GM21526 (cell line): ENCODE results near the gene MICA.
"Not testable (repeated sequence)": the region's sequence is repeated elsewhere in the genome, so short reads cannot be mapped to it uniquely, and the experiment has no call there.

Experiments used
- ATAC-seq: cut with Tn5 transposase; IDR thresholded peaks from one replicate; pipeline ENCODE4 v1.9.1; 2021; ENCODE audit warnings: moderate library complexity; ENCODE audit not compliant: unreplicated experiment, low FRiP score

The MICA gene

GRCh38 chr6:31450751-31451150, 47.4 kb downstream of the MICA start:
- ATAC-seq, result no peak

- ATAC-seq, result no peak
Measured at GRCh38 chr6:31452859-31453258, 49.5 kb downstream of the MICA start.

- no peak for ATAC-seq
Measured at GRCh38 chr6:31453259-31453658, 49.9 kb downstream of the MICA start.

GRCh38 chr6:31459864-31460263, 56.5 kb downstream of the MICA start:
- ATAC-seq, result not testable (repeated sequence)

- ATAC-seq, result no peak
Measured at GRCh38 chr6:31460361-31461025, 57.1 kb downstream of the MICA start.

GRCh38 chr6:31462026-31462963, 58.9 kb downstream of the MICA start:
- ATAC-seq, result no peak

GRCh38 chr6:31462964-31463870, 59.8 kb downstream of the MICA start:
- ATAC-seq, result peak; percentile 75

GRCh38 chr6:31464252-31465184, 61.1 kb downstream of the MICA start:
- no peak for ATAC-seq
